ENCODE results near the gene TSPAN9.

Gene TSPAN9

GRCh38 chr12:3168223-3169221, 91.3 kb downstream of the TSPAN9 start:
- H3K9me3 ChIP-seq (ENCODE audit: control insufficient read depth, insufficient read depth, low read length), result no peaks in the 10 kb centered on the region
- H3K27ac ChIP-seq (ENCODE audit: low read depth, low read length), result no peak overlapping the region
- H3K27me3 ChIP-seq (ENCODE audit: control insufficient read depth, low read length), result peaks cover 42% of the 10 kb centered on the region
- no peaks in the 10 kb centered on the region for H3K36me3 ChIP-seq (ENCODE audit: control insufficient read depth, low read length)
- no peaks in the 10 kb centered on the region for H3F3A ChIP-seq (ENCODE audit: control insufficient read depth, insufficient read depth)
- H3K79me2 ChIP-seq (ENCODE audit: control insufficient read depth, low read length), result no peaks in the 10 kb centered on the region
- no peak overlapping the region for H3K4me2 ChIP-seq (ENCODE audit: low read length)
- no peaks in the 10 kb centered on the region for H3K9me2 ChIP-seq (replicated peaks; ENCODE audit: control insufficient read depth, low read length)
- H4K20me1 ChIP-seq (ENCODE audit: control insufficient read depth, insufficient read depth, low read depth, low read length), result no peaks in the 10 kb centered on the region
- no peak for TF ChIP-seq EZH2phosphoT487 (IDR thresholded peaks at IDR 0.05; ENCODE audit: borderline replicate concordance, low read length)
- TF ChIP-seq, protein P1, sequence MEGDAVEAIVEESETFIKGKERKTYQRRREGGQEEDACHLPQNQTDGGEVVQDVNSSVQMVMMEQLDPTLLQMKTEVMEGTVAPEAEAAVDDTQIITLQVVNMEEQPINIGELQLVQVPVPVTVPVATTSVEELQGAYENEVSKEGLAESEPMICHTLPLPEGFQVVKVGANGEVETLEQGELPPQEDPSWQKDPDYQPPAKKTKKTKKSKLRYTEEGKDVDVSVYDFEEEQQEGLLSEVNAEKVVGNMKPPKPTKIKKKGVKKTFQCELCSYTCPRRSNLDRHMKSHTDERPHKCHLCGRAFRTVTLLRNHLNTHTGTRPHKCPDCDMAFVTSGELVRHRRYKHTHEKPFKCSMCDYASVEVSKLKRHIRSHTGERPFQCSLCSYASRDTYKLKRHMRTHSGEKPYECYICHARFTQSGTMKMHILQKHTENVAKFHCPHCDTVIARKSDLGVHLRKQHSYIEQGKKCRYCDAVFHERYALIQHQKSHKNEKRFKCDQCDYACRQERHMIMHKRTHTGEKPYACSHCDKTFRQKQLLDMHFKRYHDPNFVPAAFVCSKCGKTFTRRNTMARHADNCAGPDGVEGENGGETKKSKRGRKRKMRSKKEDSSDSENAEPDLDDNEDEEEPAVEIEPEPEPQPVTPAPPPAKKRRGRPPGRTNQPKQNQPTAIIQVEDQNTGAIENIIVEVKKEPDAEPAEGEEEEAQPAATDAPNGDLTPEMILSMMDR (IDR thresholded peaks at IDR 0.05; ENCODE audit: low read depth, low read length, poor library complexity, severe bottlenecking), result no peak
- no peak overlapping the region for H3K4me3 ChIP-seq (ENCODE audit: low read length)
- H3K4me1 ChIP-seq (ENCODE audit: control insufficient read depth, low read length), result no peaks in the 10 kb centered on the region

DNA sequence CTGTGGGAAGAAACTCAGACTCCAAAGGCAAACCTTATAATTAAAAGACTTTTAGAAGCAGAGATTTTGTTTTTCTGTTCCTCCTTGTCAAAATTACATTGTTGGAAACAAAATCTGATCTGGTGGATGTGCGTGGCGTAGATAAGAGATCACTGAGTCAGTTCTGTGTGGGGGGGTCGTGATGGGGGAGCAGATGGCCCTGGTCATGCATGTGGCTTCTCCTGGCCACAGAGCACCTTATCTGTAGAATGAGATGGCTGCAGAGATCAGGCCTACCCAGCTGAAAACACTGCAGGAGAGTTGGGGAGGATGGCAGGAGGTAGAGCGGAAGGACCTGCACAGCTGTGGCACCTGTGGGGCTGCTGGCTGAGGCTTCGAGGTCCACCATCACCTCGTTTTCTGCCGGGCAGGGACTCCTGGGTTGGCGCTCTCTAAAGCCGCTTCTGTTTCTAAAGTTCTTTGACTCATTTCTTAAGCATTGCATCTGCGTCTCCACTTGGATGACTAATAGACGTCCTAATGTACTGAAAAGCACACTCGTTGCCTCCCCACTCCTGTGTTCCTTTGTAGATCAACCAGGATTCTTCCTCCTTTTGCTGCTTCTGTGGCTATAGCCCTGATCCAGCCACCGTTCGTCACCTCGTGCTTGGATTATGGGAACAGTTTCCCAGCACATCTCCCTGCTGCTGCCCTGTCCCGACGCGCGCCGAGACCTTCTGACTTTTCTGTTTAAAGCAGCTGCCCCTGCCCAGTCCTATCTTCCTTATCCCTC, 93.4 kb downstream of the TSPAN9 start:
- Histone ChIP-seq H3K79me2 (ENCODE audit: control insufficient read depth, low read length) (no peaks in the 10 kb centered on the region), H3K27ac (ENCODE audit: low read depth, low read length) (no peak overlapping the region), H3F3A (ENCODE audit: control insufficient read depth, insufficient read depth) (no peaks in the 10 kb centered on the region), H3K4me2 (ENCODE audit: low read length) (no peak overlapping the region), H3K9me3 (ENCODE audit: control insufficient read depth, insufficient read depth, low read length) (no peaks in the 10 kb centered on the region), H3K4me1 (ENCODE audit: control insufficient read depth, low read length) (no peaks in the 10 kb centered on the region), H3K4me3 (ENCODE audit: low read length) (no peak overlapping the region), H3K27me3 (ENCODE audit: control insufficient read depth, low read length) (peaks cover 39% of the 10 kb centered on the region), H4K20me1 (ENCODE audit: control insufficient read depth, insufficient read depth, low read depth, low read length) (no peaks in the 10 kb centered on the region), H3K36me3 (ENCODE audit: control insufficient read depth, low read length) (no peaks in the 10 kb centered on the region), H3K9me2 (replicated peaks; ENCODE audit: control insufficient read depth, low read length) (no peaks in the 10 kb centered on the region)
- TF ChIP-seq EZH2phosphoT487 (IDR thresholded peaks at IDR 0.05; ENCODE audit: borderline replicate concordance, low read length), result no peak
- TF ChIP-seq, protein P1 (IDR thresholded peaks at IDR 0.05; ENCODE audit: low read depth, low read length, poor library complexity, severe bottlenecking), result no peak

DNA sequence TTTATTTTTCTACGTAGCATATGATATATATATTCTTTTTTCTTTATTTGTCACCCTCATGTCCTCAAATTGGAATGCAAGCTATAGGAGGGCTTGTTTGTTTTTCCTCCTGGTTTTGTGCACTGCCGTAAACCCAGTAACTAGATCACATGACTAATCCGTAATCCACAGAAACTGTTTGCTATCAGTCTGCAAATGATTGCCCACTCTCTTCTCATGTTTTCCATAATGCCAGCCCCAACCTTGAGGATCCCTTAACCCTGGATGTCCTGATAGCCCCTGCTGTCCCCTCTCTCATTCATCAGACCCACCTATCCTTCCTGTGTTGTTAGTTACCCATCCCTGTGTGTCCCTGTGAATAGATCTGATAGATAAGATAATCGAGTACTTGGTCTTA, 94.0 kb downstream of the TSPAN9 start:
- no peak for TF ChIP-seq EZH2phosphoT487 (IDR thresholded peaks at IDR 0.05; ENCODE audit: borderline replicate concordance, low read length)
- TF ChIP-seq, protein P1 (IDR thresholded peaks at IDR 0.05; ENCODE audit: low read depth, low read length, poor library complexity, severe bottlenecking), result no peak
- H4K20me1 ChIP-seq (ENCODE audit: control insufficient read depth, insufficient read depth, low read depth, low read length), result no peaks in the 10 kb centered on the region
- no peaks in the 10 kb centered on the region for H3K79me2 ChIP-seq (ENCODE audit: control insufficient read depth, low read length)
- H3K4me3 ChIP-seq (ENCODE audit: low read length), result no peak overlapping the region
- H3K9me2 ChIP-seq (replicated peaks; ENCODE audit: control insufficient read depth, low read length), result no peaks in the 10 kb centered on the region
- H3K27ac ChIP-seq (ENCODE audit: low read depth, low read length), result no peak overlapping the region
- no peaks in the 10 kb centered on the region for H3K36me3 ChIP-seq (ENCODE audit: control insufficient read depth, low read length)
- H3K9me3 ChIP-seq (ENCODE audit: control insufficient read depth, insufficient read depth, low read length), result no peaks in the 10 kb centered on the region
- peaks cover 39% of the 10 kb centered on the region for H3K27me3 ChIP-seq (ENCODE audit: control insufficient read depth, low read length)
- H3K4me1 ChIP-seq (ENCODE audit: control insufficient read depth, low read length), result no peaks in the 10 kb centered on the region
- H3K4me2 ChIP-seq (ENCODE audit: low read length), result no peak overlapping the region
- H3F3A ChIP-seq (ENCODE audit: control insufficient read depth, insufficient read depth), result no peaks in the 10 kb centered on the region

All from DOHH2 (cell line).